Activated effector memory CD4-positive, alpha-beta T cell treated with anti-CD3 and anti-CD28 coated beads, Interleukin-2, amount 50 U/mL, for 16 hours (primary cell): ENCODE measurements around the gene SLC7A7.
"Not testable (repeated sequence)": the region's sequence is repeated elsewhere in the genome, so short reads cannot be mapped to it uniquely, and the experiment has no call there.

Source experiments
- DNase-seq: peaks from one replicate; pipeline ENCODE4 v3.0.0-alpha.2; 2020

Gene SLC7A7

GRCh38 chr14:22748206-22748605 lies 67.0 kb downstream of the SLC7A7 start:
- DNase-seq, result no peak

GRCh38 chr14:22747769-22748168 lies 67.5 kb downstream of the SLC7A7 start:
- no peak for DNase-seq

- no peak for DNase-seq
Observed at GRCh38 chr14:22740020-22740419, 75.2 kb downstream of the SLC7A7 start.

- no peak for DNase-seq
Observed at GRCh38 chr14:22739423-22739822, 75.8 kb downstream of the SLC7A7 start.

- peak; percentile 62 for DNase-seq
Observed at GRCh38 chr14:22737052-22737451, 78.2 kb downstream of the SLC7A7 start.

GRCh38 chr14:22736384-22736783 lies 78.9 kb downstream of the SLC7A7 start:
- DNase-seq, result not testable (repeated sequence)

GRCh38 chr14:22735096-22735495 lies 80.1 kb downstream of the SLC7A7 start:
- no peak for DNase-seq

GRCh38 chr14:22733829-22734228 lies 81.4 kb downstream of the SLC7A7 start:
- DNase-seq, result no peak

GRCh38 chr14:22732062-22732461 lies 83.2 kb downstream of the SLC7A7 start:
- DNase-seq, result not testable (repeated sequence)

GRCh38 chr14:22726012-22726411 lies 89.2 kb downstream of the SLC7A7 start:
- DNase-seq, result no peak

- DNase-seq, result not testable (repeated sequence)
Observed at GRCh38 chr14:22725374-22725773, 89.9 kb downstream of the SLC7A7 start.

GRCh38 chr14:22724847-22725246 lies 90.4 kb downstream of the SLC7A7 start:
- not testable (repeated sequence) for DNase-seq

GRCh38 chr14:22723815-22724214 lies 91.4 kb downstream of the SLC7A7 start:
- no peak for DNase-seq
